ENCODE measurements around the gene SEC14L5. TPM values are rescaled to one million over a fixed set of nuclear protein-coding genes. Genes with fewer than 3 reads are reported as not detected.
A peak's percentile ranks its signal among the peaks of the same experiment; 100 is the strongest.

The SEC14L5 gene
- total RNA-seq, 8 experiments from 2014 or later, result 0.04 to 2.0 (median 1.0) TPM

DNA sequence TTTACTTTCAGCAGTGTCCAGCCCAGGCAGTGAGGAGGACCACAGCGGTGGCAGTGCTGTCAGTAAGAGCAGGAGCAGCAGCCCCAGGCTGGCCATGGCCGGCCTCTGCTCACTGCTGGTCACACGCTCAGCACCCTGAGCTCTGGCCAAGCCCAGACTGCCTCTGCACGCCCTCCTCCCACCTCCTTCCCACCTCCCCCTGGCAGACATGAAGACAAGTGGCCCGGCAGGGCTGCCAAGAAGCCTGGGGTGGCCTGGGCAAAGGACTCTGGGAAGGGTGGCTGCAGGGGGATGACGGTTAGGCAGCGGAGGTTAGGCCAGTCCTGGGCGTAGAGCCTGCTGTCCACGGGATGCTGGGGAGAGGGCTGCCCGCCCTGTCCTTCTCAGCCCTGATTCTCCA is 107.7 kb downstream of the SEC14L5 start, which contains the start of gene C16orf89:
Gene C16orf89 (minus strand): TSS at position 144 of the 400 bp plus-strand sequence. CDS start 48 bp downstream, at position 96.
- peaks cover 0 to 5% of the 10 kb centered on the region in 2 donors for H3K4me1 ChIP-seq (replicated peaks in 1 of 2)
- peak within 1 kb of the TSS in 1 of 2 donors; percentile 41 for H3K27ac ChIP-seq
- 40 to 90% (median 70%) methylated on average over 2 to 7 of the region's 10 CpGs; no CpG with 5 or more reads in 5 of the 10 experiments for WGBS, 10 experiments
- peak in 6 of 8 experiments; percentile 9 to 97 (median 90) for ATAC-seq (replicated peaks in 6 of 8)
- no peak within 1 kb of the TSS for H3K4me3 ChIP-seq
- in situ Hi-C loops (cut with MboI; ENCODE audit: low pct_unique_long_range_greater_than_20kb in 2 of 9, low sequenced_read_pairs in 9 of 9, unreplicated experiment in 9 of 9), result no loop called here

DNA sequence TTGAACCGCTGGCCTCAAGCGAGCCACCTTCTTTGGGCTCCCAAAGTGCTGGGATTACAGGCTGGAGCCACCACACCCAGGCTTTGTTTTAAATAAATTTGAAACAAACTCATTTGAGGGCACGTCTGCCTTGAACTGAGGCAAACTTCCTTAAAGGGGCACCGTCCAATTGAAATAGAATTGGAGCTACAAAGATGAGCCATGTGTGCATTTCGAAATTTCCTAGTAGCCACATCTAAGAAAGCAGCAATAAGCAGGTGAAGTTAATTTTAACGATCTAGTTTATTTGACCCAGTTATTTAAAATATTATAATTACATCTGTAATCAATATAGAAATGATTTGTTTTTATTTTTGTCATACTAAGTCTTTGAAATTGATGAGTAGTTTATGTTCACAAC is 108.4 kb downstream of the SEC14L5 start:
- Histone ChIP-seq H3K27ac (no peak overlapping the region), H3K4me1 (replicated peaks in 1 of 2) (peaks cover 0 to 8% of the 10 kb centered on the region in 2 donors), H3K4me3 (no peak overlapping the region)
- 22 to 100% (median 54%) methylated on average over 1 to 5 of the region's 6 CpGs; no CpG with 5 or more reads in 1 of the 10 experiments for WGBS, 10 experiments
- ATAC-seq (replicated peaks in 6 of 8), result peak in 1 of 8 experiments; percentile 22
- in situ Hi-C loops (cut with MboI; ENCODE audit: low pct_unique_long_range_greater_than_20kb in 2 of 9, low sequenced_read_pairs in 9 of 9, unreplicated experiment in 9 of 9), result no loop called here

Other genes starting within 250 kb of the SEC14L5 start
- gene ANKS3, start 224.1 kb upstream of the SEC14L5 start, total RNA-seq, result 10 to 100 TPM; 11.7 to 35.5 (median 26.2) TPM
- 1 to 10 TPM in 6 of 8 experiments, under 1 TPM in 2; 0.96 to 9.4 (median 2.3) TPM for gene DNAAF8, start 223.8 kb upstream of the SEC14L5 start, total RNA-seq
- 10 to 100 TPM in 3 of 8 experiments, 1 to 10 TPM in 5; 7.9 to 17.5 (median 9.0) TPM for gene ZNF500, start 191.2 kb upstream of the SEC14L5 start, total RNA-seq
- 1 to 10 TPM in 2 of 8 experiments, under 1 TPM in 2, not detected in 4; 0.61 to 1.3 (median 1.0) TPM for gene SEPTIN12, start 170.0 kb upstream of the SEC14L5 start, total RNA-seq
- 1 to 10 TPM in 3 of 8 experiments, under 1 TPM in 4, not detected in 1; 0.71 to 2.1 (median 0.98) TPM for gene SMIM22, start 163.0 kb upstream of the SEC14L5 start, total RNA-seq
- gene ROGDI, start 155.7 kb upstream of the SEC14L5 start, total RNA-seq, result 10 to 100 TPM; 19.1 to 45.1 (median 35.4) TPM
- gene GLYR1, start 111.0 kb upstream of the SEC14L5 start, total RNA-seq, result 100 to 1,000 TPM in 1 of 8 experiments, 10 to 100 TPM in 7; 36.4 to 101 (median 49.5) TPM
- gene UBN1, start 110.8 kb upstream of the SEC14L5 start, total RNA-seq, result 10 to 100 TPM; 14.0 to 43.7 (median 24.2) TPM
- 100 to 1,000 TPM in 1 of 8 experiments, 10 to 100 TPM in 2, 1 to 10 TPM in 4, under 1 TPM in 1; 0.92 to 357 (median 3.6) TPM for gene PPL, start 21.2 kb upstream of the SEC14L5 start, total RNA-seq
- gene NAGPA, start 75.6 kb downstream of the SEC14L5 start, total RNA-seq, result 10 to 100 TPM in 3 of 8 experiments, 1 to 10 TPM in 5; 1.5 to 18.7 (median 6.5) TPM
- gene C16orf89, start 107.6 kb downstream of the SEC14L5 start, total RNA-seq, result 10 to 100 TPM in 1 of 8 experiments, 1 to 10 TPM in 4, under 1 TPM in 3; 0.33 to 34.3 (median 1.7) TPM
- 10 to 100 TPM in 7 of 8 experiments, 1 to 10 TPM in 1; 6.6 to 43.8 (median 18.4) TPM for gene ALG1, start 113.5 kb downstream of the SEC14L5 start, total RNA-seq
- gene EEF2KMT, start 139.5 kb downstream of the SEC14L5 start, total RNA-seq, result 10 to 100 TPM in 7 of 8 experiments, 1 to 10 TPM in 1; 6.7 to 29.8 (median 14.1) TPM